Hepatocyte (in vitro differentiated cells): ENCODE data around the gene KIF26B.

Experiments used
- EZH2 ChIP-seq: fragments of 200-600 bp; sonication (generic); IDR thresholded peaks from 2 replicates; pipeline ENCODE4 v1.6.1; 2016; ENCODE audit warnings: antibody characterized with exemption, mild to moderate bottlenecking, borderline replicate concordance
- TF ChIP-seq, protein P1 (sequence below): fragments of 200-600 bp; sonication (generic); IDR thresholded peaks from 2 replicates; pipeline ENCODE4 v1.5.1; 2016; ENCODE audit warnings: antibody characterized with exemption, mild to moderate bottlenecking; ENCODE audit not compliant: poor library complexity

DNA sequence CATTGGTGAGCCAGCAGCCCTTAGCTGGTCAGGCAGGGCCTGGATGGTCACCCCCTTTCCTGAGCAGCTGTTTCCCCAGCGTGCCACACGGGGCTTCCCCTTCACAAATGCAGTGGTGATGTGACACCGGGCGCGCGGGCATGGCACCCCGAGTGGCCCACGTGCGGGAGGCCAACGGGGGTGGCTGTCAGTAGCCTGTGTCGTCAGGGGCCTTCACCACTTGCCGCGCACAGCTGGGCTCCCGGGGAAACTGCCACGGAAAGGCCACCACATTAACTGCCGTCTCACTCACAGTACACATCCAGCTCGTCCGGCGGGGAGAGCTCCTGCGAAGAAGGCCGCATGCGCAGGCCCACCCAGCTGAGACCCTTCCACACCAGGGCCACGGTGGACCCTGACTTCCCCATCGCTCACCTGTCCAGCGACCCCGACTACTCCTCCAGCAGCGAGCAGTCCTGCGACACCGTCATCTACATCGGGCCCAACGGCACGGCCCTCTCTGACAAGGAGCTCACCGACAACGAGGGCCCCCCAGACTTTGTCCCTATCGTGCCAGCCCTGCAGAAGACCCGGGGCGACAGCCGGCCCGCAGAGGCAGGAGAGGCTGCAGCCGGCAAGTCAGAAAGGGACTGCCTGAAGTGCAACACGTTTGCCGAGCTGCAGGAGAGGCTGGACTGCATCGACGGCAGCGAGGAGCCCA, 530.5 kb downstream of the KIF26B start:
- TF ChIP-seq, protein P1, sequence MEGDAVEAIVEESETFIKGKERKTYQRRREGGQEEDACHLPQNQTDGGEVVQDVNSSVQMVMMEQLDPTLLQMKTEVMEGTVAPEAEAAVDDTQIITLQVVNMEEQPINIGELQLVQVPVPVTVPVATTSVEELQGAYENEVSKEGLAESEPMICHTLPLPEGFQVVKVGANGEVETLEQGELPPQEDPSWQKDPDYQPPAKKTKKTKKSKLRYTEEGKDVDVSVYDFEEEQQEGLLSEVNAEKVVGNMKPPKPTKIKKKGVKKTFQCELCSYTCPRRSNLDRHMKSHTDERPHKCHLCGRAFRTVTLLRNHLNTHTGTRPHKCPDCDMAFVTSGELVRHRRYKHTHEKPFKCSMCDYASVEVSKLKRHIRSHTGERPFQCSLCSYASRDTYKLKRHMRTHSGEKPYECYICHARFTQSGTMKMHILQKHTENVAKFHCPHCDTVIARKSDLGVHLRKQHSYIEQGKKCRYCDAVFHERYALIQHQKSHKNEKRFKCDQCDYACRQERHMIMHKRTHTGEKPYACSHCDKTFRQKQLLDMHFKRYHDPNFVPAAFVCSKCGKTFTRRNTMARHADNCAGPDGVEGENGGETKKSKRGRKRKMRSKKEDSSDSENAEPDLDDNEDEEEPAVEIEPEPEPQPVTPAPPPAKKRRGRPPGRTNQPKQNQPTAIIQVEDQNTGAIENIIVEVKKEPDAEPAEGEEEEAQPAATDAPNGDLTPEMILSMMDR, result no peak
- no peak for TF ChIP-seq EZH2
